Gastrocnemius medialis (tissue), 4 donors: ENCODE results near the gene CCBE1. TPM values are rescaled to one million over a fixed set of nuclear protein-coding genes. Genes with fewer than 3 reads are reported as not detected.

Experiments
- ATAC-seq, 2 donors: fragments of 150-250 bp; one replicate each; pipeline ENCODE4 v1.9.1; 2016
- DNase-seq, 2 donors: peaks; one replicate each; pipeline ENCODE4 v3.0.0-alpha.2; 2019
- H3K27ac ChIP-seq, 4 donors: fragments of 200-600 bp; sonication (generic); 1 replicate in 1 of 4; 2 replicates in 3 of 4; pipeline ENCODE4 v1.5.1; 2016 to 2018; ENCODE audit warnings: mild to moderate bottlenecking in 2 of 4, moderate library complexity in 1 of 4
- H3K27me3 ChIP-seq, 3 donors: fragments of 200-600 bp; sonication (generic) in 2 of 3; 1 replicate in 1 of 3; 2 replicates in 2 of 3; pipeline versions ENCODE4 v1.5.1 to v1.6.0; 2016 to 2019; ENCODE audit warnings: mild to moderate bottlenecking in 1 of 3, moderate library complexity in 1 of 3
- H3K36me3 ChIP-seq, 2 donors: fragments of 200-600 bp; sonication (generic) in 1 of 2; one replicate each; pipeline ENCODE4 v1.5.1; 2017 to 2018
- H3K4me1 ChIP-seq, 2 donors: fragments of 200-600 bp; sonication (generic) in 1 of 2; one replicate each; pipeline ENCODE4 v1.5.1; 2016 to 2017; ENCODE audit warnings: mild to moderate bottlenecking in 2 of 2
- H3K4me3 ChIP-seq, 4 donors: fragments of 200-600 bp; sonication (generic) in 3 of 4; 1 replicate in 1 of 4; 2 replicates in 3 of 4; pipeline ENCODE4 v1.5.1; 2016 to 2019; ENCODE audit warnings: mild to moderate bottlenecking in 2 of 4
- H3K9me3 ChIP-seq, 3 donors: fragments of 200-600 bp; sonication (generic) in 2 of 3; 1 replicate in 1 of 3; 2 replicates in 2 of 3; pipeline ENCODE4 v1.5.1; 2016 to 2019
- POLR2A ChIP-seq, 2 donors: fragments of 450-650 bp; IDR thresholded peaks; one replicate each; pipeline ENCODE4 v1.6.1; 2017; ENCODE audit warnings: antibody characterized with exemption in 2 of 2, mild to moderate bottlenecking in 2 of 2, moderate library complexity in 2 of 2
- in situ Hi-C, 4 donors: fragments of 200-750 bp; cut with MboI; loops; one replicate each; pipeline versions ENCODE4 v1.15.0 to v1.8.0; 2017; ENCODE audit warnings: low sequenced_read_pairs in 4 of 4
- intact Hi-C: fragments of 100-400 bp; cut with DNase I; formaldehyde crosslinking; loops from one replicate; pipeline ENCODE4 v1.15.1; 2023; ENCODE audit warnings: low total_unique reads
- total RNA-seq, 4 donors: library from RNA; depleted of rRNA; stranded (reverse); fragments of >200 nt; gene quantifications; one replicate each; pipeline versions ENCODE4 v1.1.0 to v1.2.3, GENCODE V29; 2016
- TF ChIP-seq, protein P1 (sequence below), 5 experiments: fragments of 450-650 bp in 3 of 5; fragments of 200-600 bp in 2 of 5; sonication (generic) in 2 of 5; IDR thresholded peaks in 4 of 5; conservative IDR thresholded peaks in 1 of 5; 1 replicate in 4 of 5; 2 replicates in 1 of 5; pipeline ENCODE4 v1.5.1; 2016 to 2019; ENCODE audit warnings: antibody characterized with exemption in 5 of 5, mild to moderate bottlenecking in 3 of 5, moderate library complexity in 3 of 5

The CCBE1 gene
- total RNA-seq, 4 donors from 2014 or later, result 0.44 to 2.7 (median 1.3) TPM

DNA sequence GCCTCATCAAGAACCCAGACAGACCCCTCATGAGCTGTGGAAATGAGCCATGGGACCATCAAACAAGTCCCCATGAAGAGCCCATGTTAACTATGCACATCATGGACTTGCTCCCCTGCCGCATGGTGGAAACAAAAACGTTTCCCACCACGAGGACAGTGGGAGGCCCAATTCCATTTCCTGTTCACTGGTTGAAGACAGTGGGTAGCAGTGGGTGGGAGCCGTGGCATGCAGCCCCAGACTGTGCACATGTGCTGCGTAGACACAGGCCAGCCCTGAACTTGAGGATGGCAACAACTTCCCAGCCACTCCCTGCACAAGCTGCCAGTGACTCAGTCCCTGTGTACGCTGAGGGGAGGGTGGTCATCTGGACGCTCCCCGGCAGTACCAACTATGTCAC lies 229.7 kb downstream of the CCBE1 start:
- H3K27me3 ChIP-seq, result no peaks in the 10 kb centered on the region
- in situ Hi-C loops, result loop anchor here in 2 of 4 donors (25.0 kb wide), 1 partner anchor 345 kb away; no protein-coding TSS in a partner anchor
- ATAC-seq, result no peak
- no peak overlapping the region for H3K4me3 ChIP-seq
- intact Hi-C loops, result no loop called here
- H3K36me3 ChIP-seq, result no peaks in the 10 kb centered on the region
- no peak for DNase-seq
- H3K27ac ChIP-seq, result no peak overlapping the region
- H3K9me3 ChIP-seq, result no peaks in the 10 kb centered on the region
- TF ChIP-seq, protein P1, sequence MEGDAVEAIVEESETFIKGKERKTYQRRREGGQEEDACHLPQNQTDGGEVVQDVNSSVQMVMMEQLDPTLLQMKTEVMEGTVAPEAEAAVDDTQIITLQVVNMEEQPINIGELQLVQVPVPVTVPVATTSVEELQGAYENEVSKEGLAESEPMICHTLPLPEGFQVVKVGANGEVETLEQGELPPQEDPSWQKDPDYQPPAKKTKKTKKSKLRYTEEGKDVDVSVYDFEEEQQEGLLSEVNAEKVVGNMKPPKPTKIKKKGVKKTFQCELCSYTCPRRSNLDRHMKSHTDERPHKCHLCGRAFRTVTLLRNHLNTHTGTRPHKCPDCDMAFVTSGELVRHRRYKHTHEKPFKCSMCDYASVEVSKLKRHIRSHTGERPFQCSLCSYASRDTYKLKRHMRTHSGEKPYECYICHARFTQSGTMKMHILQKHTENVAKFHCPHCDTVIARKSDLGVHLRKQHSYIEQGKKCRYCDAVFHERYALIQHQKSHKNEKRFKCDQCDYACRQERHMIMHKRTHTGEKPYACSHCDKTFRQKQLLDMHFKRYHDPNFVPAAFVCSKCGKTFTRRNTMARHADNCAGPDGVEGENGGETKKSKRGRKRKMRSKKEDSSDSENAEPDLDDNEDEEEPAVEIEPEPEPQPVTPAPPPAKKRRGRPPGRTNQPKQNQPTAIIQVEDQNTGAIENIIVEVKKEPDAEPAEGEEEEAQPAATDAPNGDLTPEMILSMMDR (IDR thresholded peaks at IDR 0.05 in 4 of 5, conservative IDR thresholded peaks at IDR 0.05 in 1 of 5), result no peak
- TF ChIP-seq POLR2A (IDR thresholded peaks at IDR 0.05), result no peak
- H3K4me1 ChIP-seq, result no peaks in the 10 kb centered on the region

DNA sequence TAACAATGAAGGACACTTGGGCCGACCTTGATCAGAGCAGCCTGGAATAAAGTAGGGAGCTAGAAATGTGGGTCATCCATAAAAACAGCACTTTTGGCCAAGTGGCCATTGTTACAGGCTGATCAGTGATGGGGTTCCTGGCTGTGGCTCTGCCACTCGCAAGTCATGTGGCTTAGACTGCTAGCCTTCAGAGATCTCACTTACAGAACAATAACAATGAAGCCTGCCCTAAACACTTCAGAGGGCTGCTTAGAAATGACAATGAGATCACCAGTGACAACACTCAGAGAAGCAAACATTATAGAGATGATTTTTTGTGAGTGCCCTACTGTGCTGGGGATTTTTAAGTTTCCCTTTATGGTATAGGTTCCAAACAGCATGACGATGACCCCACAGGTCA lies 230.2 kb downstream of the CCBE1 start:
- in situ Hi-C loops, result loop anchor here in 2 of 4 donors (25.0 kb wide), 1 partner anchor 345 kb away; no protein-coding TSS in a partner anchor
- no peak for ATAC-seq
- no peak for DNase-seq
- intact Hi-C loops, result no loop called here
- no peaks in the 10 kb centered on the region for H3K4me1 ChIP-seq
- H3K36me3 ChIP-seq, result no peaks in the 10 kb centered on the region
- H3K4me3 ChIP-seq, result no peak overlapping the region
- TF ChIP-seq, protein P1 (IDR thresholded peaks at IDR 0.05 in 4 of 5, conservative IDR thresholded peaks at IDR 0.05 in 1 of 5), result no peak
- no peak for TF ChIP-seq POLR2A (IDR thresholded peaks at IDR 0.05)
- no peaks in the 10 kb centered on the region for H3K27me3 ChIP-seq
- no peak overlapping the region for H3K27ac ChIP-seq
- H3K9me3 ChIP-seq, result no peaks in the 10 kb centered on the region

DNA sequence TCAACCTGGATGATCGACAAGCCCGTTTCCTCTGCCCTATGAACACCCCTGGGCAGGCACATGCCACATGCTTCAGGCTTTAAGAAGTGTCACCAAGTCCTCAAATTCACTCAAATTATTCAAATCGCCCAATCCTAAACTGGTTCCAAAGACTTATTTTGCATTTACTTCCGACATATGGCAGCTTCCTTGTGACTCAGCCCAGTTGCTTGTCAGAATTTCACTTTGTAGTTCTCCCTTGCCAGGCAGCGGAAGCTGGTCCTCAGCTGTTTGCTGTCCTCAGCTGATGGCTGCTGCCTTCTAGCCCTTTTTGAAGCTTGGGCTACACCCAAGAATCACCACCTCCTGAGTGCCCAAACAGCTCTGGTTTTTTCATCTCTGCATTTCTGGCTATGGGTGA lies 232.7 kb downstream of the CCBE1 start:
- Histone ChIP-seq H3K36me3 (no peaks in the 10 kb centered on the region), H3K4me1 (no peaks in the 10 kb centered on the region), H3K27ac (no peak overlapping the region), H3K4me3 (no peak overlapping the region), H3K9me3 (no peaks in the 10 kb centered on the region), H3K27me3 (no peaks in the 10 kb centered on the region)
- DNase-seq (no peak), ATAC-seq (no peak)
- in situ Hi-C loops, result loop anchor here in 3 of 4 donors (5.0 to 25.0 kb wide), 2 partner anchors 348 to 358 kb away; no protein-coding TSS in a partner anchor
- no peak for TF ChIP-seq POLR2A (IDR thresholded peaks at IDR 0.05)
- TF ChIP-seq, protein P1 (IDR thresholded peaks at IDR 0.05 in 4 of 5, conservative IDR thresholded peaks at IDR 0.05 in 1 of 5), result no peak
- intact Hi-C loops, result no loop called here

DNA sequence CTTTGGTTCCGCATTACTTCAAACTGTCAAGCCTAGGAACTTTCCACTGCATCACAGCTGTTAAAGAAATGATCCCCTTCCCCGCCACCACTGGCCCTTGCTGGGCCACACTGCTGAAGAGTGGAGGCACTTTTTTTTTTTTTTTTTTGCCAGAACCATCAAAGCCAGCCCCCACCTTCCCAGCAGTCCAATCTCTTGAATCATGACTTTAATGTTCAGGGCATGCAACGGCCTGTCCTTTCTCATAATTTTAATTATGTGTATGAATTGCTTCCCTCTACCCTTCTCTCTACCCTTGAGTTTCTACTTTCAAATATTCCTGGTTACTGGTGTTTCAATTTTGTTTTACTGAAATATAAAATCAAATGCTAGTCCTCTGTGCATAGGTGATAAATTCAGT lies 236.1 kb downstream of the CCBE1 start:
- in situ Hi-C loops (loop anchor here in 3 of 4 donors (5.0 to 25.0 kb wide), 2 partner anchors 351 to 361 kb away; no protein-coding TSS in a partner anchor), intact Hi-C loops (no loop called here)
- Histone ChIP-seq H3K36me3 (no peaks in the 10 kb centered on the region), H3K4me3 (no peak overlapping the region), H3K27me3 (no peaks in the 10 kb centered on the region), H3K27ac (no peak overlapping the region), H3K4me1 (no peaks in the 10 kb centered on the region), H3K9me3 (no peaks in the 10 kb centered on the region)
- DNase-seq (no peak), ATAC-seq (no peak)
- no peak for TF ChIP-seq POLR2A (IDR thresholded peaks at IDR 0.05)
- TF ChIP-seq, protein P1 (IDR thresholded peaks at IDR 0.05 in 4 of 5, conservative IDR thresholded peaks at IDR 0.05 in 1 of 5), result no peak

DNA sequence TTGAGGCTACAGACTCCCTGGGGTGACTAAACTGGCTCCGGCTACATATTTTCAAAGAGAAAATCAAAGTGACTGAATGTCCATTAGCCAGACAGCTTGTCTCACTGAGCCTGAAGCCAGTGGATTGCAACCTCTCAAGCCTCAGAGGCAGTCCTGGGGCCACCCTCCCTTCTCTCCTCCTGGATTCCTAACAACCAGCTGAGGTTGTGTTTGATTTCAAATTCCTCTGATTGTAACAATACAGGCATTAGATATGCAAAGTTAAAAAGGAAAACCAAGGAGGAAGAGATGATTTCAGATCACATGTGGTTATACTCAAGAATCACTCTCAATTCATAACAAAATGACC lies 237.2 kb downstream of the CCBE1 start:
- no peaks in the 10 kb centered on the region for H3K9me3 ChIP-seq
- H3K36me3 ChIP-seq, result no peaks in the 10 kb centered on the region
- no peak overlapping the region for H3K27ac ChIP-seq
- TF ChIP-seq, protein P1 (IDR thresholded peaks at IDR 0.05 in 4 of 5, conservative IDR thresholded peaks at IDR 0.05 in 1 of 5), result no peak
- TF ChIP-seq POLR2A (IDR thresholded peaks at IDR 0.05), result no peak
- H3K4me3 ChIP-seq, result no peak overlapping the region
- no peaks in the 10 kb centered on the region for H3K27me3 ChIP-seq
- DNase-seq (no peak), ATAC-seq (no peak)
- in situ Hi-C loops (loop anchor here in 3 of 4 donors (5.0 to 25.0 kb wide), 2 partner anchors 352 to 362 kb away; no protein-coding TSS in a partner anchor), intact Hi-C loops (no loop called here)
- H3K4me1 ChIP-seq, result no peaks in the 10 kb centered on the region
